Panc1 (cell line): ENCODE data around the gene ZC3H13. TPM values are rescaled to one million over a fixed set of nuclear protein-coding genes. Genes with fewer than 3 reads are reported as not detected.

Experiments used
- ATAC-seq: fragments of 200-7000 bp; cut with Tn5 transposase; 2 replicates; pipeline ENCODE4 v1.9.1; 2020; ENCODE audit warnings: mild to moderate bottlenecking, moderate library complexity
- BruUV-seq: library from RNA; stranded (reverse); fragments of 400-500 nt; replicated peaks from 2 replicates; lab custom pipeline; 2021; lab: Mats Ljungman, UMichigan
- CTCF ChIA-PET: fragments of 300-600 bp; sonication (Branson Sonifier 250); formaldehyde crosslinking; loops from one replicate; lab custom pipeline; 2022; ENCODE audit warnings: antibody characterized with exemption; lab: Charles Lee
- POLR2A ChIA-PET: fragments of 300-600 bp; sonication (Branson Sonifier 250); formaldehyde crosslinking; loops from one replicate; lab custom pipeline; 2022; ENCODE audit warnings: antibody characterized with exemption; lab: Charles Lee
- DNase-seq: peaks from one replicate; pipeline ENCODE4 v3.0.0-alpha.2; 2010; ENCODE audit warnings: low read depth, low spot score
- H3K27ac ChIP-seq: 2 replicates; pipeline ENCODE4 v1.5.1; 2011; ENCODE audit warnings: mild to moderate bottlenecking, low read length, inconsistent platforms
- H3K27me3 ChIP-seq: fragments of 200-500 bp; sonication (Bioruptor generic); 2 replicates; pipeline ENCODE4 v1.6.0; 2014; ENCODE audit warnings: low read length, inconsistent platforms; ENCODE audit not compliant: control insufficient read depth, insufficient read depth
- H3K36me3 ChIP-seq: fragments of 200-500 bp; sonication (Bioruptor generic); 2 replicates; pipeline ENCODE4 v1.5.1; 2014; ENCODE audit warnings: inconsistent platforms, mild to moderate bottlenecking, low read length, moderate library complexity; ENCODE audit not compliant: control insufficient read depth, insufficient read depth
- H3K4me1 ChIP-seq: 2 replicates; pipeline ENCODE4 v1.5.1; 2011; ENCODE audit warnings: inconsistent platforms, mild to moderate bottlenecking, low read length, moderate library complexity; ENCODE audit not compliant: control insufficient read depth, insufficient read depth
- H3K4me3 ChIP-seq, 2 experiments: 2 replicates each; pipeline ENCODE4 v1.5.1; 2011 to 2012; ENCODE audit warnings: low read depth in 2 of 2, low read length in 2 of 2, mild to moderate bottlenecking in 2 of 2, inconsistent platforms in 1 of 2, moderate library complexity in 1 of 2
- H3K9me3 ChIP-seq: fragments of 200-500 bp; sonication (Bioruptor generic); 2 replicates; pipeline ENCODE4 v1.5.1; 2014; ENCODE audit warnings: low read depth, mild to moderate bottlenecking, inconsistent platforms, low read length, moderate library complexity; ENCODE audit not compliant: control insufficient read depth, insufficient read depth
- POLR2AphosphoS5 ChIP-seq: IDR thresholded peaks from 2 replicates; pipeline ENCODE4 v1.6.1; 2012; ENCODE audit warnings: mild to moderate bottlenecking, low read depth, low read length, moderate library complexity
- REST ChIP-seq, 2 experiments: IDR thresholded peaks; 2 replicates each; pipeline ENCODE4 v1.6.1; 2011 to 2012; ENCODE audit warnings: low read depth in 2 of 2, control low read depth in 1 of 2, low read length in 1 of 2, mild to moderate bottlenecking in 1 of 2, moderate library complexity in 1 of 2; ENCODE audit not compliant: insufficient read depth in 1 of 2
- SIN3A ChIP-seq: IDR thresholded peaks from 2 replicates; pipeline ENCODE4 v1.6.1; 2012; ENCODE audit warnings: low read depth, mild to moderate bottlenecking, low read length, moderate library complexity, borderline replicate concordance; ENCODE audit not compliant: insufficient read depth
- TCF7L2 ChIP-seq: IDR thresholded peaks from 2 replicates; pipeline ENCODE4 v1.6.1; 2011; ENCODE audit warnings: mild to moderate bottlenecking, low read depth, low read length, inconsistent platforms
- in situ Hi-C: cut with HindIII; loops from 2 replicates; pipeline ENCODE4 v1.10.0; 2016; ENCODE audit warnings: low sequenced_read_pairs, low pct_unique_long_range_greater_than_20kb
- intact Hi-C: fragments of 100-400 bp; cut with micrococcal nuclease; formaldehyde crosslinking; loops from one replicate; pipeline ENCODE4 v1.10.0; 2022; ENCODE audit not compliant: unreplicated experiment
- total RNA-seq: library from RNA; stranded (reverse); gene quantifications from one replicate; pipeline ENCODE4 v1.2.1, GENCODE V29; 2021; ENCODE audit not compliant: unreplicated experiment
- TF ChIP-seq, protein P1 (sequence below): fragments of 450-650 bp; IDR thresholded peaks from 2 replicates; pipeline ENCODE4 v1.5.1; 2017; ENCODE audit warnings: mild to moderate bottlenecking

The ZC3H13 gene
- total RNA-seq, 1 experiment from 2014 or later: 25.3 TPM

GRCh38 chr13:46045424-46045823 lies 7.1 kb downstream of the ZC3H13 start:
- no TSS peak for BruUV-seq
- intact Hi-C loops (no loop called here), in situ Hi-C loops (no loop called here)
- TF ChIP-seq REST (IDR thresholded peaks at IDR 0.05; ENCODE audit: insufficient read depth in 1 of 2, low read depth in 2 of 2, low read length in 1 of 2): no peak
- TF ChIP-seq, protein P1, sequence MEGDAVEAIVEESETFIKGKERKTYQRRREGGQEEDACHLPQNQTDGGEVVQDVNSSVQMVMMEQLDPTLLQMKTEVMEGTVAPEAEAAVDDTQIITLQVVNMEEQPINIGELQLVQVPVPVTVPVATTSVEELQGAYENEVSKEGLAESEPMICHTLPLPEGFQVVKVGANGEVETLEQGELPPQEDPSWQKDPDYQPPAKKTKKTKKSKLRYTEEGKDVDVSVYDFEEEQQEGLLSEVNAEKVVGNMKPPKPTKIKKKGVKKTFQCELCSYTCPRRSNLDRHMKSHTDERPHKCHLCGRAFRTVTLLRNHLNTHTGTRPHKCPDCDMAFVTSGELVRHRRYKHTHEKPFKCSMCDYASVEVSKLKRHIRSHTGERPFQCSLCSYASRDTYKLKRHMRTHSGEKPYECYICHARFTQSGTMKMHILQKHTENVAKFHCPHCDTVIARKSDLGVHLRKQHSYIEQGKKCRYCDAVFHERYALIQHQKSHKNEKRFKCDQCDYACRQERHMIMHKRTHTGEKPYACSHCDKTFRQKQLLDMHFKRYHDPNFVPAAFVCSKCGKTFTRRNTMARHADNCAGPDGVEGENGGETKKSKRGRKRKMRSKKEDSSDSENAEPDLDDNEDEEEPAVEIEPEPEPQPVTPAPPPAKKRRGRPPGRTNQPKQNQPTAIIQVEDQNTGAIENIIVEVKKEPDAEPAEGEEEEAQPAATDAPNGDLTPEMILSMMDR: no peak
- TF ChIP-seq SIN3A: no peak
- no peak for TF ChIP-seq POLR2AphosphoS5
- no peak for TF ChIP-seq TCF7L2
- no peak overlapping the region for H3K27ac ChIP-seq
- DNase-seq (no peak), ATAC-seq (no peak)
- no peaks in the 10 kb centered on the region for H3K27me3 ChIP-seq
- H3K9me3 ChIP-seq: no peaks in the 10 kb centered on the region
- ChIA-PET CTCF (no interaction called here), POLR2A (no interaction called here)
- H3K4me1 ChIP-seq: peaks cover 9% of the 10 kb centered on the region; the same call in 1 of the 2 replicates
- no peak overlapping the region for H3K4me3 ChIP-seq
- no peaks in the 10 kb centered on the region; the same call in 1 of the 2 replicates for H3K36me3 ChIP-seq

GRCh38 chr13:46043647-46044046 lies 8.9 kb downstream of the ZC3H13 start:
- intact Hi-C loops (no loop called here), in situ Hi-C loops (no loop called here)
- BruUV-seq: no TSS peak
- no peak for DNase-seq
- no peak overlapping the region for H3K27ac ChIP-seq
- ChIA-PET CTCF (no interaction called here), POLR2A (no interaction called here)
- no peak for TF ChIP-seq SIN3A
- TF ChIP-seq, protein P1: no peak
- no peak for TF ChIP-seq REST (IDR thresholded peaks at IDR 0.05; ENCODE audit: insufficient read depth in 1 of 2, low read depth in 2 of 2, low read length in 1 of 2)
- no peak for TF ChIP-seq POLR2AphosphoS5
- no peak for TF ChIP-seq TCF7L2
- peaks cover 5% of the 10 kb centered on the region; the same call in 1 of the 2 replicates for H3K4me1 ChIP-seq
- H3K36me3 ChIP-seq: no peaks in the 10 kb centered on the region; the same call in 1 of the 2 replicates
- no peak overlapping the region for H3K4me3 ChIP-seq
- ATAC-seq: no peak
- H3K9me3 ChIP-seq: no peaks in the 10 kb centered on the region
- no peaks in the 10 kb centered on the region for H3K27me3 ChIP-seq
